ENCODE measurements around the gene GRIA3. TPM values are rescaled to one million over a fixed set of nuclear protein-coding genes. Genes with fewer than 3 reads are reported as not detected.

The GRIA3 gene
- total RNA-seq, 2 experiments from 2014 or later = not detected

- DNase-seq (ENCODE audit: low spot score) = no peak
- TF ChIP-seq EZH2phosphoT487 (IDR thresholded peaks at IDR 0.05; ENCODE audit: borderline replicate concordance, low read depth, low read length) (no peak), CTCF (conservative IDR thresholded peaks at IDR 0.05; ENCODE audit: low read length) (no peak)
- no peak overlapping the region for H3K27ac ChIP-seq (ENCODE audit: low read depth, low read length, poor library complexity, severe bottlenecking)
- no peaks in the 10 kb centered on the region for H4K20me1 ChIP-seq (ENCODE audit: insufficient read depth, low read length)
- POLR2A ChIA-PET = no interaction called here
- BruUV-seq (replicated peaks) = no TSS peak
- intact Hi-C loops (cut with micrococcal nuclease; ENCODE audit: unreplicated experiment) = no loop called here
- H3K36me3 ChIP-seq (ENCODE audit: insufficient read depth, low read length) = no peaks in the 10 kb centered on the region
- no peak overlapping the region for H2AFZ ChIP-seq (ENCODE audit: low read length)
- no peak overlapping the region for H3K4me2 ChIP-seq (ENCODE audit: low read length)
- H3K4me1 ChIP-seq (ENCODE audit: insufficient read depth, low read length, poor library complexity, severe bottlenecking) = no peaks in the 10 kb centered on the region
- H3K9me3 ChIP-seq (ENCODE audit: low read length) = no peaks in the 10 kb centered on the region
- CTCF ChIA-PET (ENCODE audit: unreplicated experiment) = no interaction called here
- H3K9me2 ChIP-seq (ENCODE audit: insufficient read depth, low read length) = no peaks in the 10 kb centered on the region
- H3K4me3 ChIP-seq (ENCODE audit: low read depth, low read length, poor library complexity, severe bottlenecking) = no peak overlapping the region
- no peaks in the 10 kb centered on the region for H3K79me2 ChIP-seq (ENCODE audit: insufficient read depth, low read depth, low read length)
Measured at GRCh38 chrX:123408821-123409737, 225.0 kb downstream of the GRIA3 start.

- Histone ChIP-seq H3K9me3 (ENCODE audit: low read length) (no peaks in the 10 kb centered on the region), H3K9me2 (ENCODE audit: insufficient read depth, low read length) (no peaks in the 10 kb centered on the region), H2AFZ (ENCODE audit: low read length) (no peak overlapping the region), H3K36me3 (ENCODE audit: insufficient read depth, low read length) (no peaks in the 10 kb centered on the region), H3K79me2 (ENCODE audit: insufficient read depth, low read depth, low read length) (no peaks in the 10 kb centered on the region), H3K27ac (ENCODE audit: low read depth, low read length, poor library complexity, severe bottlenecking) (no peak overlapping the region), H4K20me1 (ENCODE audit: insufficient read depth, low read length) (no peaks in the 10 kb centered on the region), H3K4me2 (ENCODE audit: low read length) (no peak overlapping the region), H3K4me3 (ENCODE audit: low read depth, low read length, poor library complexity, severe bottlenecking) (no peak overlapping the region), H3K4me1 (ENCODE audit: insufficient read depth, low read length, poor library complexity, severe bottlenecking) (no peaks in the 10 kb centered on the region)
- CTCF ChIA-PET (ENCODE audit: unreplicated experiment) = no interaction called here
- peak; percentile 0 for DNase-seq (ENCODE audit: low spot score)
- intact Hi-C loops (cut with micrococcal nuclease; ENCODE audit: unreplicated experiment) = no loop called here
- BruUV-seq (replicated peaks) = no TSS peak
- TF ChIP-seq EZH2phosphoT487 (IDR thresholded peaks at IDR 0.05; ENCODE audit: borderline replicate concordance, low read depth, low read length) (no peak), CTCF (conservative IDR thresholded peaks at IDR 0.05; ENCODE audit: low read length) (peak; percentile 71)
- POLR2A ChIA-PET = no interaction called here
Measured at GRCh38 chrX:123422875-123423274, 238.8 kb downstream of the GRIA3 start.

GRCh38 chrX:123424546-123424945 lies 240.5 kb downstream of the GRIA3 start:
- H3K4me1 ChIP-seq (ENCODE audit: insufficient read depth, low read length, poor library complexity, severe bottlenecking) = no peaks in the 10 kb centered on the region
- H2AFZ ChIP-seq (ENCODE audit: low read length) = no peak overlapping the region
- no TSS peak for BruUV-seq (replicated peaks)
- H3K4me2 ChIP-seq (ENCODE audit: low read length) = no peak overlapping the region
- DNase-seq (ENCODE audit: low spot score) = no peak
- no peak overlapping the region for H3K27ac ChIP-seq (ENCODE audit: low read depth, low read length, poor library complexity, severe bottlenecking)
- ChIA-PET POLR2A (interaction anchor here (0.7 to 1.3 kb wide), 2 partner anchors 13 to 21 kb away, joined by 3 to 5 read pairs; no protein-coding TSS in a partner anchor), CTCF (ENCODE audit: unreplicated experiment) (no interaction called here)
- intact Hi-C loops (cut with micrococcal nuclease; ENCODE audit: unreplicated experiment) = no loop called here
- TF ChIP-seq CTCF (conservative IDR thresholded peaks at IDR 0.05; ENCODE audit: low read length) (no peak), EZH2phosphoT487 (IDR thresholded peaks at IDR 0.05; ENCODE audit: borderline replicate concordance, low read depth, low read length) (no peak)
- no peaks in the 10 kb centered on the region for H4K20me1 ChIP-seq (ENCODE audit: insufficient read depth, low read length)
- no peaks in the 10 kb centered on the region for H3K9me3 ChIP-seq (ENCODE audit: low read length)
- H3K36me3 ChIP-seq (ENCODE audit: insufficient read depth, low read length) = no peaks in the 10 kb centered on the region
- no peak overlapping the region for H3K4me3 ChIP-seq (ENCODE audit: low read depth, low read length, poor library complexity, severe bottlenecking)
- H3K9me2 ChIP-seq (ENCODE audit: insufficient read depth, low read length) = no peaks in the 10 kb centered on the region
- H3K79me2 ChIP-seq (ENCODE audit: insufficient read depth, low read depth, low read length) = no peaks in the 10 kb centered on the region

Data from OCI-LY7 (cell line).